Astrocyte of the hippocampus (primary cell): ENCODE measurements around the gene DRC7.
"Not testable (repeated sequence)": the region's sequence is repeated elsewhere in the genome, so short reads cannot be mapped to it uniquely, and the experiment has no call there.

Source experiments
- DNase-seq: peaks from one replicate; pipeline ENCODE4 v3.0.0; 2011; ENCODE audit warnings: low read depth, low spot score

DRC7 gene

GRCh38 chr16:57734925-57735754 lies 40.5 kb downstream of the DRC7 start:
- peak; percentile 100 for DNase-seq

DNA sequence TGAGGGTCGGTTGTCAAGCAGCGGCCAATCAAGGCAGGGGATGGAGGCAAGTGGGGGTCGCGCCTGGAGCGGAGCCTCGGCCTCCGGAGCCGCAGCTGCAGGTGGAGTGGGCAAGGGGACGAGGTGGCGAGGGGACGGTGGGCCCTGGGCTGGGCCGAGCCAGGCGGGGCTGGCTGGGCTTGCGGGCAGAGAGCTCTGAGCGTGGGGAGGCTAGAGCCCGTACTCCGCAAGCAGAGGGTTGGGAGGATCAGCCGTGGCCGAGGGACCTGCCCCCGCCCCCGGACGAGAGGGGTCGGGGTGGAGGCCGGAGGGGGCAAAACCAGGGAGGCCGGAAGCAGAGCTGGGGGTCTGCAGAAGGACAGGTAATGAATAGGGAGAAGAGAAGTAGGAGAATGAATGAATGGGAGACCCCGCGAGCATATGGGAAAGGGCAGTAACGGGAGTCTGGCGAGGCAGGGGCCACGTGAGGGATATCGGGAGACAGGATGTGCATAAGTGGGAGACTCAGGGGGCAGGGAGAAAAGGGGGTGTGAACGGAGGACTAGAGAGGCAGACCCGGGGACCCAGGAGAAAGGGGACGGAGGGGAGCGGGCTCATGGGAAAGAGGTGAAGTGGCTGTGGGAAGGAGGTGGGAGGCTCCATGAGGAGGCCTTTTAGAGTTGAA lies 41.3 kb downstream of the DRC7 start, which contains the start of gene KATNB1:
Gene KATNB1, plus strand, starts transcription at position 16 of the 664 bp plus-strand sequence. CDS start 1,474 bp downstream, outside the sequence.
- no peak for DNase-seq

GRCh38 chr16:57736419-57737351 lies 42.1 kb downstream of the DRC7 start:
- peak; percentile 78 for DNase-seq

- DNase-seq = no peak
Observed at GRCh38 chr16:57738844-57739243, 44.2 kb downstream of the DRC7 start.

DNA sequence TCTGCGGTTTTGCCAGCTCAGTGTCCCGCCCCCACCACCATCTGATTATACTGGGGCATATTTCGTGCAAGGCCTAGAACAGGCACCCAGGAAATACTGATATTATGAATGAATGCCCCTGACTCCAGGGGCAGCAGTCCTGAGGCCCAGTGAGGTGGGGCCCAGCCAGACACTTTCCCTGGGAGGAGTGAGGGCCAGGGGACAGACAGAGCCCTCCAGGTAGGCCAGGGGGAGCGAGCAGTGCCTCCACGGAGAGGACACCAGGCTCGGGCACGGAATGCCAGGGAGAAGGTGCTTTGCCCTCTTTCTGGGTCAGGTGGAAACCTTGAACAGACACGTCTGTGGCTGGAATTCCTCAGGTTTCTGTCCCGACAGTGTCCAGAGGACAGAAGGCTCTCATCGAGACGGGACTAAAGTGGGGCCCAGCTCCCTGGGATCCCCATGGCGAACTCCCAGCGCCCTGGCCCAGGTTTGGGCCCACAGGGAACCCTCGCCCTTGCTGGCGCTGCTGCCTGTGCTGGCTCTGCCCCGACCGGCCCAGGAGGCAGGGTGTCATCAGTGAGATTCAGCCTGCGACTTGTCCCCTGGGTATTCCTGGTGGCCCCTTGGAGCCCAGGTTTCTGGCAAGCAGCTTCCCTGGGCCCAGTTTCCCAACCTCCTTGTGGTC lies 45.3 kb downstream of the DRC7 start:
- DNase-seq = no peak

DNA sequence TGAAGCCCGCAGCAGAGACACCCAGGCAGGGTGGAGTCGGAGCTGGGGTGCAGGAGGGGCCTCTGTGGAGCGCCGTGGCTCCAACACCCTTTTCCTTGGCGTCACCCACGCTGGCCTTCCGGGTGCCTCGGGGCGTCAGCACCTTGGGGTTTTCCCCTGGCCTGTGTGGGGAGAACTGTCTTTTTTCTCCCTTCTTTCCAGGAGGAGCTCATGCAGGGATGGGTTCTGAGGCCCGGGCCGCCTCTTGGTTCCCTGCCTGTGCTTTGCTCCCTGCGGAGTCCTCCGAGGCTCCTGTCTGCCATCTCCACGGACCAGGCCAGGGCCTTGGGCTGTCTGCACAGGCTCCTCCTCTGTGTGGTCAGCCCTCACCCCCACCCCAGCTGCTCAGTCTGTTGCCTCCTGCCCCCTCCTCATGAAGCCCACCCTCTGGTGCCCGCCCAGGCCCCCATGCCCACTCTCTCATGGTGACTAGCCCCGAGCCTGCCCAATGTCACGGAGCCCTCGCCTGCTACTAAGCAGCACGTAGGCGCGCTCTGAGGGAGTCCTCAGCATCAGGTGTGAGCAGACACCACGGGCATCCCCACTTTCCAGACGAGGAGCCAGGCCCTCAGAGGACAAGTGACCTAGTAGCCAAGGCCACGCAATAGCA lies 45.9 kb downstream of the DRC7 start:
- DNase-seq = no peak

DNA sequence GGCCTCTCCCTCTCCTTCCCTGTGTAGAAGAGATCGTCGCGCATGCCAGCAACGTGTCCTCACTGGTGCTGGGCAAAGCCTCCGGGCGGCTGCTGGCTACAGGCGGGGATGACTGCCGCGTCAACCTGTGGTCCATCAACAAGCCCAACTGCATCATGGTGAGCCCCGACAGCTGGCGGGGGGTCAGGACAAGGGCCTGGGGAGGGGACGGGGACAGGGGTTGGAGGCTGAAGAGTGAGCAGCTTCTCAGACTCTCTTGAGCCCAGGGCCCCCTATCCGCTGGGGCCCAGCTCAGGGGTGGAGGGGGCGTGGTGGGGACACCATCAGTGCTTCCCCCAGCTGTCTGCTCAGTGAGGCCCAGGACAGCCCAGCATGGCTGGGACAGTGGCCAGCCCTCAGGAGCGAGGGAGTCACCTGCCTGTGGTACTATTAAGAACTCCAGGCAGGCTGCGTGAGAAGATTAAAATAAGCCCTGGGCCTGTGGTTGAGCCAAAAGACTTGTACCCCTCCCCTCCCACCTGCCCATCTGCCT lies 47.1 kb downstream of the DRC7 start:
- no peak for DNase-seq

GRCh38 chr16:57742543-57742942 lies 47.9 kb downstream of the DRC7 start:
- no peak for DNase-seq

GRCh38 chr16:57743458-57743857 lies 48.9 kb downstream of the DRC7 start:
- no peak for DNase-seq

- no peak for DNase-seq
Observed at GRCh38 chr16:57743886-57744641, 49.5 kb downstream of the DRC7 start.

- no peak for DNase-seq
Observed at GRCh38 chr16:57744642-57744903, 50.0 kb downstream of the DRC7 start.

- no peak for DNase-seq
Observed at GRCh38 chr16:57745768-57746167, 51.2 kb downstream of the DRC7 start.

DNA sequence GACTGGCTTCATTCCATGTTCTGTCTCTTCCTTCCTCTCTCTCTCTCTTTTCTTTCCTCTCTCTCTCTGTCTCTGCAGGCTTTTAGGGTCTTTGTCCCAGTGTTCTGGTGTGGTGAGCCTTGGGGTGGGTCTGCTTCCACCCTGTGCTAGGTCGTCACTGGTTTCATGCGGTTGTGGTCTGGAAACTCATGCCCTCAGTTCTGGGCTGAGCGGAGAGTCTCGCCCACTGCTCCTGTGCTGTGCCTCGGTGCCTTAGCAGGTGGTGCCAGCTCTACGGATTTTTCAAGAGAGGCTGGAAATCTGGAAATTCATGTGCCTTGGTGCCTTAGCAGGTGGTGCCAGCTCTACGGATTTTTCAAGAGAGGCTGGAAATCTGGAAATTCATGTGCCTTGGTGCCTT lies 51.7 kb downstream of the DRC7 start:
- DNase-seq = not testable (repeated sequence)

- no peak for DNase-seq
Observed at GRCh38 chr16:57747091-57747490, 52.5 kb downstream of the DRC7 start.

GRCh38 chr16:57747496-57747895 lies 52.9 kb downstream of the DRC7 start:
- no peak for DNase-seq

DNA sequence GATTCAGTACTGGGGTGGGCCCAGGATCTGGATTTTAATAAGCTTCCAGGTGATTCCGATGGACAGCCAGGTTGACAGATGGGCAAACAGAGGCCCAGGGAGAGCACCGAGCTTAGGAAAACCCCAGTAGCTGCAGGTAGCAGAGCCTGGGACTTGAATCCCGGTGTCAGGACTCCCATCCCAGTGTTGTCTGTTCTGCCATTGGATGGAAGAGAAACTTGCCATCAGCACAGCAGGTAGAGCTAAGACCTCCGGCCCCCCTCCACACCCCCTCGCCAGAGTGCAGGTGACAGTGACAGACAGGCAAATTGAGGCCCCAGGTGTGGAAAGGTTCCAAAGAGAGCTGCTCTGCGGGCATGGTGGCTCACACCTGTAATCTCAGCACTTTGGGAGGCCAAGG lies 53.4 kb downstream of the DRC7 start:
- no peak for DNase-seq

DNA sequence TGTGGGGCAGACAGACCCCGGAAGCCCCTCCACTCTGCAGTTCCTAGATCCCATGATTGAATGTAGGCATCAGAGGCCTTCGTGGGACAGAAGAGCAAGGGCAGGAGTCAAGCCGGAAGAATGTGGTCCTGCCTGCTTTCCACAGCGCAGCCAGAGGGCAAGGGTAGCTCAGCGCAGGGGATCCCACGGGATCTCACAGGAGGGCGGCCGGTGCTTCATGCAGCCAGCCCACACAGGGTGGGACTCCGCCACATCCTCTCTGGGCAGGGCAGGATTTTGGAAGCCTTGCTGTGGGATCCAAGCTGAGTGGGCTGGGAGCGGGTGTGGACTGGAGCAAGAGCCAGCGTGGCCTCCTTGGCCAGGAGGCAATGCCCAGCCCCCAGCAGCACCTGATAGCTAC lies 54.0 kb downstream of the DRC7 start:
- no peak for DNase-seq

DNA sequence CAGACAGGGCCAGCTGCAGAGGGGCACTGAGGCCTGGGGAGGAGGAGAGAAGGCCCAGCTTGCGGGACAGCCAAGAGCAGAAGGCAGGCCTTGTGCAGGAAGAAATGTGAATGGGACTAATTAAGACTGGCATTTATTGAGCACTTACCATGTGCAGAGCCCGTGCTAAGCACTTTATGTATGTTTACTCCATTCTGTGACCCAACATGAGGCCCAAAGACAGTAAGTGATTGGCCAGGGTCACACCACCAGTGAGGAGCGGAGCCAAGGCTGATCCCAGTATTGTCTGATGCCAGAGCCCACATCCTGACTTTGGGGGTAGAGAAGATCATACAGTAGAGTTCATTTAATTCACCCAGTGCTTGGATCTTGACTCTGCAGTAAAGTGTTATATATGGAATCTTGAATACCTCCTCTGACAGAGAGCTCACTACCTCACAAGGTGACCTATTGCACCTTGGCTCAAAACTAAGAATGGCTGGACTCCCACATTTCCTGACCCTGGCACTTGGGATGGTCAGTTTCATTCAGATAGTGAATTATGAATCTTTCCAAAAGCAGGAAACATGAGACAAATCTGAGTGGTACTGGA lies 54.6 kb downstream of the DRC7 start:
- DNase-seq = no peak

DNA sequence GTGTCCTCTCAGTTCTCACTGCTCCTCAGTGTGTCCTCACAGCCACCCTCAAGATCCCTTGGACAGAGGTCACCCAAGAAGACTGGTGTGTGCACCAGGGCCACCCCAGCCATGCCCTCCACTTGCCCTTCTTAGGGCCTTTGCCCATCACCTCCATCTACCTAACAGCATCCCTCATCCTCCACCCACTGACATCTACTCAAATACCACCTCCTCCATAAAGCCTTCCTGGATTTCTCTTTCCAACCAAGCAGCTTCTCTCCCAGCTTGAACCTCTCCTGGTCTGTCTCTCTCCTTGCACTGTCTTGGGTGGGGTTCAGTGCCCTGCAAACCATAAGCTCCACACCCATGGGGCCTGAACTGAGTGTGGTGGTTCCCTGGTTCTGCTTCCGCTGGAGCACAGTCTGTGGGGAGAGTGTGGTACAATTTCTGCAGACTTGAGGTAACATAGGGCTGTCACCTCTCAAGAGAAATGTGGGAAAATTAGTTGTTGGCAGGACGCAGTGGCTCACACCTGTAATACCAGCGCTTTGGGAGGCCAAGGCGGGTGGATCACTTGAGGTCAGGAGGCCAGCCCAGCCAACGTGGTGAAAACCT lies 55.3 kb downstream of the DRC7 start:
- no peak for DNase-seq
